NCI-H510A treated with DMSO at 0.1 percent for 48 hours (cell line): ENCODE results near the gene DRAM2.
A peak's percentile ranks its signal among the peaks of the same experiment; 100 is the strongest.

Experiments
- DNase-seq: peaks from one replicate; lab custom pipeline; 2025; lab: John Stamatoyannopoulos, UW

Gene DRAM2

DNA sequence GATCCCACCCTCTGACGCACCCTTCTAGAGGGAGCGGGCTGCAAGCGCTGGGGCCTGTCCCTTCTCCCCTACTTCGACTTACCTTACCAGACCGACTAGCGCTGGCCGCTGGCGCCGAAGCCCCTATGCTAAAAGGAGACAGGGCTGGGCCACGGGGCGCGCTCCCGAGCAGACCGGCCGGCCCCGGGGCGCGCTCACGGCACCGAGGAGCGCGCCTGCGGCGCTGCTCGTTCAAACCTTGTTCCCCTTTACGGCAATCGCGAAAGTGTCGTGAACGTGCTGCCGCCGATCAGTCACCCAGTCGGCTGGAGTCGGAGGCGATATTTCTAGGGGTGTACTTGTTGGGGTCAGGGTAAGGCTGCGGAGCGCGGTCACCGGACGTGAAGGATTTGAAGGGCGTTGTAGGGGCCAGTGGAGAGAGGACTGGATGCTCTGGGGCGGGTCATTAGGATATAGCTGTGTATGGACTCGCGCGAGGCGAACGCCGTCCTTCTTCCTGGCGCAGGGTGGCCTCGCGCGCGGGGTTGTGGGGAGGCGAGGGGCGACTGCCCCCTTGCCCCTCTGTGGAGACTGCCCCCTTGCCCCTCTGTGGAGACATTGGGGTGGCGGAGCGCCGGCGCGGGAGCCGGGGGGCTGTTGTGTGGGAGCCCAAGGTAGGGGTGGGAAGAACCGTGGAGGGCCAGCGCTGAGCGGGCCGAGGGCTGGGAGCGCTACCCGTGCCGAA lies at the start of gene DRAM2, which contains the start of gene CEPT1:
DRAM2 (minus strand) TSS at position 138 of the 724 bp plus-strand sequence. CDS start 8,539 bp downstream, outside the sequence.
CEPT1 (plus strand) TSS at position 268 of the 724 bp plus-strand sequence. CDS start 7,492 bp downstream, outside the sequence.
- peak; percentile 88 for DNase-seq

DNA sequence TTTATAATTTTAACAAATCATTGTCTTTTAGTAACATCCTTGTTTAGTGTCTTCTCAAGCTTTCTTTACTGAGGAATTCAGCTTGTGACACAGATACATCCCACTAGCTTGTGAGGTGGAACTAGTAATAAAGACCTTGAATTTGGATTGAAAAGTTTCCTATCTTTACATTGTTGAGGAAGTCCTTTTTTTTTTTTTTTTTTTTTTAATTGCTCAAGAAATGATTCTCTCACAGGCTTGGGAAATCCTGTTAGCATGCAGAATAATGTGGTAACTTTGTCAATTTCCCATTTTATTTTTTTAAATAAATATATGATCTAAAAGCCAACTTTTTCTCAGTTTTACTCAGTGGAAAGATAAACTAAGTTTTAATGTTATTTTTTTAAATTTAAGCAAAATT lies 44.8 kb upstream of the DRAM2 start:
- no peak for DNase-seq

DNA sequence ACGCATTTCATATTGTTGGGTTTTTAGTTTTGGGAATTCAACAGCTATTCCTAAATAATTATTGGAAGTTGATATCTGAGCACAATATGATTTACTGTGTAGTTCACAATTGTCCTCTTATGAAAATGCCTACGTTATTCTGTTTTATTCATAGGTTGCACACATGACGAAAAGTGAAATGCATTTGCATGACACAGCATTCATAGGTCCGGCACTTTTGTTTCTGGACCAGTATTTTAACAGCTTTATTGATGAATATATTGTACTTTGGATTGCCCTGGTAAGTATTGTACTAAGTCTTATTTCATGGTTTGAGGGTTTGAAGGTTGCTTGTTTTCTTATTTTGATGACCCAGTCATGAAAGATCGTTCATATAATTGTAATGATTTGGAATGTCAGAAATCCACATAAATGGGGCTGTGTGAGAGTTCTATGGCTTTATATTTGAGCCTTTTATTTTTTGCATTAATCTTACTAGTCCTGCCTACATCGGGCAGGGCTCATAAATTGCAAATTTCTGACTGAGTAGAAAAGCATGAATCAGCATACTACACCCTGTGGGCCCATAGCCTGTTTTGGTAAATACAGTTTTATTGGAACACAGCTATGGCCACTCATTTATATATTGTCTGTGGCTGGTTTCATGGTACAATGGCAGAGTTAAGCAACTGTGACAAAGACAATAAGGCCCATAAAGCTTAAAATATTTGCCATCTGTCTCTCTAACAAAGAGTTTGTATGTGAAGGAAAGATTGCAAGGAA lies 43.6 kb upstream of the DRAM2 start:
- DNase-seq = no peak

DNA sequence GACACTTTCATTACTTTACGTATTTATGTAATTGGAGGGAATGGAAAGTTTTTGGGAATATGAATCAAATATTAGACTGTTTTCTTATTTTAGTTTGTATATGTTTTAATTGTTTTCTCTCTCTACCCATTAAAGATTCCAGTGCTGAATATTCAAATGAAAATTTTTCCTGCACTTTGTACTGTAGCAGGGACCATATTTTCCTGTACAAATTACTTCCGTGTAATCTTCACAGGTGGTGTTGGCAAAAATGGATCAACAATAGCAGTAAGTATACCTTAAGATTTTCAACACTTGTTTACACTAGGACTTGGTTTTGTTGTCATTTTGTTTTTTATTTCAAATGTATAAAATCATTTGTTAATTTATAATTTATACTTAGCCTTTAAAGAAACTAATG lies 42.2 kb upstream of the DRAM2 start:
- DNase-seq = no peak

DNA sequence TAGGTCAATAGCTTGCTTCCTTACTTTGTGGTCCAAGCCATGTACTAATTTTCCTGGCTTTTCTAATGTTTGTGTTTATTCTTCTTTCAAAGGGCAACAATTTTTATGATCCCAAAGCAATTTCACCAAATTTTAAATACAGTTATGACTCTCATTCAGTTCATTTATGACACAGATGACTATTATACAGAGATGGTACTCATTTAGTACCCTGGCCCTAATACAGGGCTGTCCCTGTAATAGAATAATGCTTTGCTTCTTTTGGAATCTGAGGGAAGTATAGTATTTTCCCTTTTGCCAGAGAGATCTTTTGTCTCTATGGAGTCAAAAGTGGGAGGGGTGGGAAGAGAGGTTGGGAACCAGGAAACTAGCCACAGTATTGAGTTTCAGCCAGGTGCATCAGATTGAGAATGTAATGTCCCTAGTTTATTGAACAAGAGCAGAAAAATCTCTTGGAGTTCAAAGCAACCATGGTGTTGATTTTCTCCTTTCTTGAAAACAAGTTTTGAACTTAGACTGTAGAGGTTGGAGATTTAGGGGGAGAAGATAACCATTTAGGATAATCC lies 40.2 kb upstream of the DRAM2 start:
- DNase-seq = peak; percentile 66

DNA sequence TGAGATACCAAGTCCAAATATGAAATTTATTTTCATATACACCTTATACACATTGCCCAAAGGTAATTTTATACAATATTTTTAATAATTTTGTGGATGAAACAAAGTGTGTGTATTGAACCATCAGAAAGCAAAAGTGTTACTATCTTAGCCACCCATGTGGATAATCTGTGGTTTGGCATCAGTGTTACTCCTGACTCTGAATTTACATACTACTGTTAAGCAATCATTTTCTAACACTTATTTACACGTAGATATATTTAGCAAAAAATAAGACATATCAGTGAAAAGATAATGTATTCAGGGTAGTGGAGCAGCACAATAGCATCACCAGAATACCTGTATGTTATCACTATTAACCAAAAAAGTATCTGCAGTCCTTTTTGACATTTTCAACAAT lies 36.8 kb upstream of the DRAM2 start:
- no peak for DNase-seq

DNA sequence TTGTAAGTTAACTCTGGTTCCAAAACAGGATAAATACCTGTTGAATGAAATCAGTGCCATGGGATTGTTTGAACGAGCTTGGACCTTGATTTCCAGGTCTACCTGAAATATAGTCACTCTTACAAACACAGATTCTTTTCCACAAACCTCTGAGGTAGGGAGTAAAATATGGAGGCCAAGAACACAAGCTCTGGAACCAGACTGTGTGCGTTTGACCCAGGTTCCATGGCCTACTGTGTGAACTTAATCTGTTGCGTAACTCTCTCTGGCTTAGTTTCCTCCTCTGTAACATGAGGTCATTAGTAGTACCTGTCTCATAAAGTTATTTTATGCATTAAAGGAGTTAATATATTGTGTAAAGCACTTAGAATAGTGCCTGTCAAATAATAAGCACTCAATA lies 35.5 kb upstream of the DRAM2 start:
- DNase-seq = no peak

DNA sequence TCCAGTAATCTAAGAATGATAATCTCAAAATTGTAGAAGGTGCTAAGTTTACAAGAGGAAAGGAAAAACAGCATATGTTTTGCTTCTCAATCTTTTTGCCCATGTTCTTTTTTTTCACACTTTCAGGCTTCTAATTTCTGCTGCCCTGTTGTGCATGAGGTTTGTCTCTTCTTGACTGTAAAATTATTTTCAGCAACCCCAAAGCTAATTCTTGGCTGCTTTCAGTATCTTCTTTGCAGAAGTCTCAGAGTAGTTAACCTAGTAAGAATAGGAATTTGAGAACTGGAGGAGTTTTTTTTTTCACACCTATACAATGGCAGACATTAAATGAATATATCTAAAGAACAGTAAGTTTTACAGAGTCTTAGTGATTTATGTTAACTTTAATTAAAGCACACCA lies 34.2 kb upstream of the DRAM2 start:
- no peak for DNase-seq

DNA sequence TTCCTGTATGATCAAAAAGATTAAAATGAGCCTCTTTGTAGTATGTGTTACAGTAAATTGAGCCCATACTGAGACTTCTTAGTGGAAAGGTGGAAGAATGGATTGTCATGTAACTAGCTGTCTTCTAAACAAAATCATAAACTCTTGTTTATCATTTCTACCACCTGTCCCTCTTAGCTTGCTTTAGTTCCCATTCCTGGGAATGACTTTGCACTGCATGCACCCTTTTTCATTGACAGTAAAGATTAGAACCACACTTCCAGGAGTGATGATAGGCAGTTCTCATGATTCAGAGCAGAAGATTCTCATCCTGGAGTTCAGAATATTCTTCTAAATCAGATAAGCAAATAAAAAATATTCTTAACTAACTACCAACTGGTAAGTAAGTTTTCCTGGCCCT lies 32.6 kb upstream of the DRAM2 start:
- DNase-seq = no peak

DNA sequence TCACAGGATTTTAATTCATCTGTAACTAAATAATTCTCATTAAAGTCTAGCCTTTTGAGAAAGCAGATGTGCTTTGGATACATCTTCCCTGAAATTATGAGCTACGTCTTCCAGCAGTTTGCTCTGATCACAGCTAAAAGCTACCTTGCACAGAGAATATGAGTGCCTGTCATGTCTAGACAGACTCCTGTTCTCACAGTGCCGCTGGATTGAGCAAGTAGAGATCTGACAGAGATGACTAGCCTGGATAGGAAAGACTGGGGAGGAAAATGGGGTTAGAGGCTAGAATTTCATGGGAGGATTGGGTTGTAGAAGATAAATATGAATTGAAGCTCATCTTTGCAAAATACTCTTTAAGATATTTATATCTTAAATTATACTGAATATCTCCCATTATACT lies 24.3 kb upstream of the DRAM2 start:
- DNase-seq = no peak

DNA sequence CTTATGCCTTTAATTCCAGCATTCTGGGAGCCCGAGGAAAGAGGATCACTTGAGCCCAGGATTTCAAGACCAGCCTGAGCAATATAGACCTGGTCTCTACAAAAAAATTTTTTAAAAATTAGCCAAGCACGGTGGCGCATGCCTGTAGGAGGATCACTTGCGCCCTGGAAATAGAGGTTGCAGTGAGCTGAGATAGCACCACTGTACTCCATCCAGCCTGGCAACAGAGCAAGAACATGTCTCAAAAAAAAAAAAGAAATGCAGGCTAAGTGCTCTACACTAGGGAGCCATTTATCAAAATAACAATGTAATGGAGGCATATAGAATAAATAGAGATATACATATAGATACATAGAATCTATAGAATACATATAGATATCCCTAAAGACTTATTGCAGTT lies 23.5 kb upstream of the DRAM2 start:
- no peak for DNase-seq

DNA sequence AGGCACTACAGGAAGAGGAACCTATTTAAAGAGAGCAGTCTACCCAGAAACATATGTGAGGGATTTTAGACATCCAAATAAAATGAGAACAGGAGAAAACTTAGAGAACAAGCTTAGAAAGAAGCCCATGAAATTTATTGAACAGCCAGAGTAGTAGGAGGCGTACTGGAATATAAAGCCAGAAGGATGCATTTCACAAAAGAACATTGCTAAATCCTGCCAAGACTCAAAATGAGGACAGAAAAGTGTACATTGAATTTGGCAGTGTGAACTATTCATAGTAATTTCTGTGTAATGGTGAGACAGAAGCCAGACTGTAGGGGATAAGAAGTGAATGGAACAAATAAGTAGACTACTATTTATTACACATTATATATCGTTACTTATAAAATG lies 22.6 kb upstream of the DRAM2 start:
- DNase-seq = no peak

DNA sequence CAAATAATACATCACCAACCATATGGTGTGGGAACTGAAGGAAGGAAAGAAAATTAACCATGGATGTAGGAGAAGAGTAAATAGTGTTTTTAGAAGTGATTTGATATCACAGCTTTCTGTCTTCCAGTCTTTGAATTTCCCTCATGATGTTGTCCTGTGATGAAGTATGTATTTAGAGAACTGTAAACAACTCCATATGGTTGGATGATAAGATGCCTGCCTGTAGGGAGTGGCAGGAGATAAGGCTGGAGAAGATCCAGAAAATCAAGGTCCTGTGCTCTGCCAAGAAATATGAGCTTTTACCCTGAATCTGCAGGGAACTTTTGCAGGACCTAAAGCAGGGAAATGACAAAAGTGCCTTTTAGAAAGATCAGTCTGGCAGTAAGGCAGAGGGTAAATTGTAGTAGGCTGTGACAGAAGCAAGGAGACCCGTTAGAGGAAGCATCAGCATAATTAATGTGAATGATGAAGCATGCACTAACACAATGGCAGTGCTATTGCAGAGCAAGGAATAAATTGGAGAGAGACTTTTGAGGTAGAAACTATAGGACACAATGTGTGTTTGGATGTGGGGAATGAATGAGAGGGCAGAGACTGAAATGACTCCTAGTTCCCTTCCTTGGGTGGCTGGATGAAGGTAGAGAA lies 22.1 kb upstream of the DRAM2 start:
- no peak for DNase-seq

DNA sequence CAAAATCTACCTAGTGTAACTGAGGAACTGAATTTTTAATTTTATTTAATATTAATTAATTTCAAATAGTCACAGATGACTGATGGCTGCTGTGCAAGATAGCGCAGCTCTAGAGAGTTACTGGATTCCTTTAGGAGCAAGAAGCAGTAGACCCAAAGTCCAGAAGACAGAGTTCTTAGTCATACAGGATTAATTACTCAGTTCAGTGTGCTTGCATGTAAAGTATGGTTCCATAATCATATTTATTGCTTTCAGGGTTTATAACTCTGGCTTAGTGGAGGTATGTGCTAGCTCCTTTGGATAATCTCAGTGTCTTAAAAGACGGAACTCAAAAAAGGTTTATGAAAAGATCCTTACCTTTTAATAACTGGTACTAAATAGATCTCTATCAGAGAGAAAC lies 17.5 kb upstream of the DRAM2 start:
- no peak for DNase-seq

DNA sequence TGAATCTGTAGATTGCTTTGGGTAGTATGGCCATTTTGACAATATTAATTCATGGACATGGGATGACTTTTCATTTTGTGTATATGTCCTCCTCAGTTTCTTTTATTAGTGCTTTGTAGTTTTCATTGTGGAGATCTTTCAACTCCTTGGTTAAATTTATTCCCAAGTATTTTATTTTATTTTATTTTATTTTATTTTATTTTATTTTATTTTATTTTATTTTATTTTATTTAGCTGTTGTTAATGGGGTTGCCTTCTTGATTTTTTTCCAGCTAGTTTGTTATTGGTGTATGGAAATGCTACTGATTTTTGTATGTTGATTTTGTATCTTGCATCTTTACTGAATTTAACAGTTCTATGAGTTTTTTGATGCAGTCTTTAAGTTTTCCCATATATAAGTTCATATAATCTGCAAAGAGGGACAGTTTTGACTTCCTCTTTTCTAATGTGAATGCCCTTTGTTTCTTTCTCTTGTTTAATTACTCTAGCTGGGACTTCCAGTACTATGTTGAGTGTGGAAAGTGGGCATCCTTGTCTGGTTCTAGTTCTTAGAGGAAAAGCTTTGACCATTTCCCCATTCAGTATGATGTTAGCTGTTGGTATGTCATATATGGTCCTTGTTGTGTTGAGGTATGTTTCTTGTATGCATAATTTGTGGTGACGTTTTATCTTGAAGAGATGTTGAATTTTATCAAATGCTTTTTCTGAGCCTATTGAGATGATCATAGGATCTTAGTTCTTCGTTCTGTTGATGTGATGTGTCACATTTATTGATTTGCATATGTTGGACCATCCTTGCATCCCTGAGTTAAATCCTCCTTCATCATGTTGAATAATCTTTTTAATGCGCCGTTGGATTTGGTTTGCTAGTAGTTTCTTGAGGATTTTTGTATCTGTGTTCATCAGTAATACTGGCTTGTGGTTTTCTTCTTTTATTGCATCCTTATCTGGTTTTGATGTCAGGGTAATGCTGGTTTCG lies 14.4 kb upstream of the DRAM2 start:
- no peak for DNase-seq

DNA sequence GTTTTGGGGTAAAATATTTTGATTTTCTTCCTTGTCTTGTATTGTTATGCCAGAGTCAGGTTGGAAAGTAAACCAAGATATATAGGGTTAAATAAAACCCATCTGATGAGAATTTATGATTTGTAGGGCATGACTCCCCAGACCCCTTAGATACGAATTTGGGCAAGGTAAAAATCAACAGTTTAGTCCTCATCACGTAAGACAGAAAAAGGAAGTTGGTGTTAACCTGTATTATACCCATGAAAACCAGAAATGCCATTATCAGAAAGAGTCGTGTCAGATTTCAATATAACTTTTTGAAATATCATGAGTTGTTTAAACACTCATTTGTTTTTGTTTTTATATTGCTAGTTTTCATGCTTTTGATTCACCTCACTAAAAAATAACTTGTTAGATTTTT lies 11.9 kb upstream of the DRAM2 start:
- DNase-seq = no peak

DNA sequence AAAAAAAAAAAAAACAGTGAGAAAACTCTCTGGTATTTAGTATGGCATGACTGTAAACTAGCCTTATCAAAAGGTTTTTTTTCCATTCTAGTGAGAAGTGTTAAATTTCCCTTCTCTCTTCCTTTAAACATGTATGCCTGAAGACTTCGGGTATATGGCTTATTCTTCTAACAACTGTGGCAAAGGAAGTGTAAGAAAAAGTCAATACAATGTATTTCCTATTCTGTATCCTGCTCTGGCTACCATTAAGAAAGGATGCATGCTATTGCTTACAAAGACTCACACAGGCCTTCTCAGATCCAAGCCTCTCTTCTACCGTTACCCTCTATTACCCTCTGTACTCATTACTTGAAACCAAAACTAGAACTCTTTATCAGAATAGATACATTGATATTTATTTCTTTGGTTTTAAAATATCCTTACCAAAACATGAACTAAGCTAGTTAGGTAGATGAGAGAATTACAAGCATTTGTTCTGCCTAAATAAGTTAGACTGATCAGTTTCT lies 8.5 kb upstream of the DRAM2 start:
- DNase-seq = no peak

DNA sequence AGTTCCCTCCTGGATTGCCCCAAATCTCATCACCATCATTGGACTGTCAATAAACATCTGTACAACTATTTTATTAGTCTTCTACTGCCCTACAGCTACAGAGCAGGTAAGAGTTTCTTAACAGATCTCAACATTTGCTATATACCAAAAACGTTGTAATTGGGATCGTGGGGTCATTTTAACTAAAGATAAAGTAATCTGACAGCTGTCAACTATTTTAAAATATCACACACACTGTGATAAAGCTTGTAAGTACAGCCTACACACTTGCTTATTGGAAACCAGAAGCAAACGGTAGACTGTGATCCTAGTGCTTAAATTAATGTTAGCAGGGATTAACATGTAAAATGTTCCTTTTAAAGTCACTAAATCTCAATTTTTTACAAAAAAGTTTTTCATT lies 8.1 kb upstream of the DRAM2 start:
- DNase-seq = no peak

DNA sequence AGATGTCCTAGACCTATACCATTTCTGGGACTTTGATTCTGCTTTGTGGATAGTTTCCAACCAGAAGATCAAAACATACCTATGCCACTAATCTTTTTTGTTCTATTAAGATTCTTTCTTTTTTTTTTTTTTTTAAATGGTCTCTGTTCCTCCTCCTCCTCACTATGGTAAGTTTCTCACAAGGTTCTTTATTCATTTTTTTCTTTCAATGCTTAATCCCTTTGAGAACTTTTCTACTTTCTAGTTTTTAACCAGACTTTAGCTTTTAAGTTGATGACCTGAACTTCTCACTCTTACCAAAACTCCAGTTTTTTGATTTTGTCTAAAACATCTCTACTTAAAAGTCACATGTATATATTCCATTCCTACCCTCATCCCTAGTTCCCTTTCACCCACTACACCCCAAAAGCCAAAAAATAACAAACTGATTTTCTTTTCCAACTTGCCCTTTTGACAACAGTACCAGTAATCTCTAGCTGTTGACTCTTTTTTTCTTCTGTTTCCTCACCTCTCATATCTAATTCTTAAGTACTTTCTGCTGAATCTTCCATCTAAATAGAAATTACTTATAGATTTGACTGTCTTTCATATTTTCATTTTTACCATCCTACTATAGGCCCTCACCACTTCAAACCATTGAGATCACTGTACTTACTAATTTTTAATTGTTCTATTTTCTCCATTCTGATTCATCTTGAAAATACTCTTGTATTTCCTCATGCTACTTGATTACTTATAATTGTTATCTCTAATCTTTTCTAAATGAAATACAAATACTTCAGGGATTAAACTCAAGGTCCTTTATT lies 6.3 kb upstream of the DRAM2 start:
- DNase-seq = no peak

DNA sequence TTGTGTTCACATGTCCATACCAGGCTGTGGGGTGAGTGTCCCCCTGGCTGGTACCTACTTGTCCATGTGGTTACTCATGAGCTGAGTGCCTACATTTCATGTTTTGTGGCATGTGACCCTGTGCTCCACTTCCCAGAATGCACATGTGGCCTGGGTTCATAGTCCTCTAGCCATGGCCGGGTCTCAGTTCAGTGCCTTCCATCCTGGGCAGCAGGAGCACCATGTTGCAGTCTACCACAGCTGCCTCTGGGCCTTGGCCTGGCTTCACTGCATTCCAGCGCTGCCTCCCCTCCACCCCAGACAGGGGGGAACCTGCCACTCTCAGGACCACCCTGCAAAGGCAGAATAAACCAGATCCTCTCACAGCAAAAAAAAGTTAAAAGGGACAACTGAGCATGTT lies 5.6 kb upstream of the DRAM2 start:
- DNase-seq = no peak
